ENCODE measurements around the gene IFI6.

Gene IFI6, protein sequence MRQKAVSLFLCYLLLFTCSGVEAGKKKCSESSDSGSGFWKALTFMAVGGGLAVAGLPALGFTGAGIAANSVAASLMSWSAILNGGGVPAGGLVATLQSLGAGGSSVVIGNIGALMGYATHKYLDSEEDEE

DNA sequence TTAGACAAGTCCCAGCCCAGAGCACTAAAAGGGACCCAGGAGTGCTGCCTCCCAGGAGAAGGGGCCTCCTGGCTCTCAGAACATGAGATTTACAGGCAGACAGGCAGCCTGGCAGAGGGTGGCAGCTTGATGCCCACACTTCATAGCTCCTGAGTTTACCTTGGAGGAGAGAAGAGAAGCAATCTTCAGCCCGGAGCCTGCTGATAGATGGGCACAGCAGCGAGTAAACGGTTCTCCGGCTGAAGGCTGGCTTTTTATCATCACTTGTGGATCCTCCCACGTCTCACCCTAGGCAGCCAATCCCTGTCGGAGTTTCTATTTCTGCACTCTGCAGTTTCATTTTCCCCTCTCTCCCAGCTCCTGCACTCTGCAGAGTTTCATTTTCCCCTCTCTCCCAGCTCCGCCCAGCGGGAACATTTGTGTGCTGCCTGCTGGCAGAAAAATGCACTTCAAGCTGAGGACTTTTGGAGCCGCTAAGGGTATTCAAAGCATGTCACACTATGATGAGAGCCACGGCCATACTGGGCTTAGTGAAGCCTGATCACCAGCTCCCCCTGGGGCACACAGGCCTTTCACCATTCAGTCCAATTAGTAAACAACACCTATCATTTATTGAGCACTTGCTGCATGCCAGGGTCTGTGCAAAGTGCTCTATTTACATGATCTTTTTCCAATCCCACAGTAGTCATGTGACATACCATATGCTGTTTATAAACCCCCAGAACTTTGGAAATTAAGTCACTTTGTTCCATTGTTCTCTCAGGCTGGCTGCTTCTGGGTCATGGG is at the start of gene IFI6:
TSS of gene IFI6 (minus strand) at position 229 of the 786 bp plus-strand sequence. CDS start 2,878 bp downstream, outside the sequence.
- TF ChIP-seq ZNF274 (IDR thresholded peaks at IDR 0.05; ENCODE audit: low read depth, low read length) (no peak), SUZ12 (IDR thresholded peaks at IDR 0.05; ENCODE audit: extremely low read depth, insufficient read depth, insufficient read length) (no peak), YY1 (IDR thresholded peaks at IDR 0.05; ENCODE audit: insufficient read depth, insufficient read length) (peak; percentile 29)
- no peak for DNase-seq (ENCODE audit: low read depth, low spot score)
- Histone ChIP-seq H3K9ac (ENCODE audit: insufficient read length, low read depth) (peak within 1 kb of the TSS; percentile 69), H3K27me3 (ENCODE audit: insufficient read depth, insufficient read length) (peaks cover 9% of the 10 kb centered on the region), H3K4me1 (ENCODE audit: insufficient read depth, insufficient read length) (peaks cover 9% of the 10 kb centered on the region), H3K36me3 (ENCODE audit: insufficient read depth, insufficient read length, low read length) (no peaks in the 10 kb centered on the region), H3K9me3 (ENCODE audit: insufficient read depth, low read length) (no peaks in the 10 kb centered on the region), H3K4me3 (ENCODE audit: insufficient read length, low read depth) (peak within 1 kb of the TSS; percentile 25)

DNA sequence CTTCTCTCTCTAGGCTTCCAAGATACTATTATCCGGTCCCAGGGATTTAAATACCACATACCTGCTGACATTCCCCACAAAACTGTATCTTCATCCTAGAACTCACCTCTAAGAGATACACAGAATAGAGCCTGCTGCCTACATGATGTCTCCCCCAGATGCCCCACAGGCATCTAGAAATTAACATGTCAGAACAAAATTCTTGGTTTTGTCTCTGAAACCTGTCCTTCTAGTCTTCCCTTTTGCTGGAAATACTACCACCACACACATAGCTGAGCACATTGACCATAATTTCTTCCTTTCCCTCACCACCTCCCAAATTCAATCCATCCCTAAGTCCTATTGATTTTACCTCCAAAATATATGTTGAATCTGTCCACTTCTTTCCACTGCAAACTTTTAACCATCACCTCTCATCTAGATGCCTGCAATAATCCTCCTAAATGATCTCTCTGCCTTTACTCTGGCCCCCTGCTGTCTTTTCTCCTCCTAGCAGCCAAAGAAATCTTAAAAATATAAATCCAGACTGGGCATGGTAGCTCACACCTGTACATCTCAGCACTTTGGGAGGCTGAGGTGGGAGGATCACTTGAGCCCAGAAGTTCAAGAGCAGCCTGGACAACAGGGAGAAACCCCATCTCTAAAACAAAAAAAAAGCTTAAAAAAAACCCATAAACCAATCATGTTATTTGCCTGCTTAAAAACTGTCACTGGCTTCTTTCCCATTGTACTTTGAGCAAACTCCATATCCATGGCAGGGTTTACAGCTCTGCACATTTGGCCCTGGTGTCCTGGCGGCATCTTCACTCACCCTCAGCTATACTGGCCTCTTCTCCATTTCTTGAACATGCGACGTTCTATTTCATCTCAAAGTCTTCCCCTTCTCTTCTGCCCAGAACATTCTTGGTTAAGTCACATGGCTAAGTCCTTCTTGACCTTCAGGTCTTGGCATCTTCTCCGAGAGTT is 47.6 kb upstream of the IFI6 start:
- no peaks in the 10 kb centered on the region for H3K27me3 ChIP-seq (ENCODE audit: insufficient read depth, insufficient read length)
- DNase-seq (ENCODE audit: low read depth, low spot score) = no peak
- H3K4me1 ChIP-seq (ENCODE audit: insufficient read depth, insufficient read length) = no peaks in the 10 kb centered on the region
- H3K36me3 ChIP-seq (ENCODE audit: insufficient read depth, insufficient read length, low read length) = no peaks in the 10 kb centered on the region
- TF ChIP-seq ZNF274 (IDR thresholded peaks at IDR 0.05; ENCODE audit: low read depth, low read length) (no peak), YY1 (IDR thresholded peaks at IDR 0.05; ENCODE audit: insufficient read depth, insufficient read length) (no peak), SUZ12 (IDR thresholded peaks at IDR 0.05; ENCODE audit: extremely low read depth, insufficient read depth, insufficient read length) (no peak)
- H3K4me3 ChIP-seq (ENCODE audit: insufficient read length, low read depth) = no peak overlapping the region
- H3K9ac ChIP-seq (ENCODE audit: insufficient read length, low read depth) = no peak overlapping the region
- peaks cover 14% of the 10 kb centered on the region; the same call in 1 of the 2 replicates for H3K9me3 ChIP-seq (ENCODE audit: insufficient read depth, low read length)

DNA sequence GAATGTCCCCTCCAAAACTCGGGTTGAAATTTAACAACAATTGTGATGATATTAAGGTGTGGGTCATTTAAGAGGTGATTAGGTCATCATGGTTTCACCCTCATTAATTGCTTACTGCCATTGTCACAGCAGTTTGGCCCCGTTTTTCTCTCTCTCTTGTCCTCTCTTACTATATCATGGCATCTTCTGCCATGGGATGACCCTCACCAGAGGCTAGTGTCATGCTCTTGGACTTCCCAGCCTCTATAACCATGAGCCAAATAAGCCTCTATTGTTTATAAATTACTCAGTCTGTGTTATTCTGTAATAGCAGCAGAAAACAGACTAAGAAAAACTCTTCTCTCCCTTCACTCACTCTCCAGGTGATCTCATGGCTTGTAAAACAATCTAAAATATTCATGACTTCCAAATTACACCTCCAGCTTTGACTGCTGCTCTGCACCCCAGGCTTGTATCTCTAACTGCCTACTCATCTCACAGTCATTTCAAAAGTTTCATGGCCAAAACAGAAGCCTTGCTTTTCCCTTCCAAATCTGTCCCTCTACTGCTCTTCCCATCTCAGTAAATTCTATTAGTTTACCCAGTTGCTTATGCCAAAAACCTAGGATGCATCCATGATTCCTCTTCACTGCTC is 44.4 kb upstream of the IFI6 start:
- Histone ChIP-seq H3K9me3 (ENCODE audit: insufficient read depth, low read length) (peaks cover 14% of the 10 kb centered on the region; the same call in 1 of the 2 replicates), H3K4me3 (ENCODE audit: insufficient read length, low read depth) (no peak overlapping the region), H3K36me3 (ENCODE audit: insufficient read depth, insufficient read length, low read length) (no peaks in the 10 kb centered on the region), H3K27me3 (ENCODE audit: insufficient read depth, insufficient read length) (no peaks in the 10 kb centered on the region), H3K4me1 (ENCODE audit: insufficient read depth, insufficient read length) (no peaks in the 10 kb centered on the region), H3K9ac (ENCODE audit: insufficient read length, low read depth) (no peak overlapping the region)
- TF ChIP-seq SUZ12 (IDR thresholded peaks at IDR 0.05; ENCODE audit: extremely low read depth, insufficient read depth, insufficient read length) = no peak
- no peak for DNase-seq (ENCODE audit: low read depth, low spot score)

DNA sequence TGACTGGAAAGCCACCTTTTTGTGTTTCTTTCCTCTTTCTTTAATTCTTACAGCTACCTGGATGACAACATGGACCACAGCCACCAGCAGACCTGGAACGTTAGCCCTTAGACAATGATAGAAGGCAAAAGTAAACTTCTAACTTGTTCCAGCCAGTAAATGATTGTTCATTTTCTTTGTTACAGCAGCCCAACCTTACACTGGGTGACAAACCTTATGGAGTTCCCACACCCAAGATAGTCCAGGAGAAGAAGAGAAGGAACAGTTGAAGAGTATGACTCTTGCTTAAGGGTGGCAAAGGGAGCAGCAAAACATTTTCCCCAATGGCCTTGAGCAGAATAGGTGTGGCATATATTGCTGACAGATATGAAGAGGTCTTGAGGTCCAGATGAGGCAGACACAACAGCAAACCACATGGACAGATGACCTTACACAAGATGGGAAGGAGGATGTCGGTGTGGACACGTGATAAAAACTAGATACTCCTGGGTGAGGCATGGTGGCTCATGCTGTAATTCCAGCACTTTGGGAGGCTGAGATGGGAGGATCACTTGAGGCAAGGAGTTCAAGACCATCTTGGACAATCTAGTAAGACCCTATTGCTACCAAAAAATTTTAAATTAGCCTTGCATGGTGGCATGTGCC is 42.0 kb upstream of the IFI6 start:
- Histone ChIP-seq H3K27me3 (ENCODE audit: insufficient read depth, insufficient read length) (no peaks in the 10 kb centered on the region), H3K9ac (ENCODE audit: insufficient read length, low read depth) (no peak overlapping the region), H3K36me3 (ENCODE audit: insufficient read depth, insufficient read length, low read length) (no peaks in the 10 kb centered on the region), H3K4me3 (ENCODE audit: insufficient read length, low read depth) (no peak overlapping the region), H3K9me3 (ENCODE audit: insufficient read depth, low read length) (peaks cover 14% of the 10 kb centered on the region; the same call in 1 of the 2 replicates), H3K4me1 (ENCODE audit: insufficient read depth, insufficient read length) (no peaks in the 10 kb centered on the region)
- TF ChIP-seq ZNF274 (IDR thresholded peaks at IDR 0.05; ENCODE audit: low read depth, low read length) (no peak), YY1 (IDR thresholded peaks at IDR 0.05; ENCODE audit: insufficient read depth, insufficient read length) (no peak), SUZ12 (IDR thresholded peaks at IDR 0.05; ENCODE audit: extremely low read depth, insufficient read depth, insufficient read length) (no peak)
- no peak for DNase-seq (ENCODE audit: low read depth, low spot score)

DNA sequence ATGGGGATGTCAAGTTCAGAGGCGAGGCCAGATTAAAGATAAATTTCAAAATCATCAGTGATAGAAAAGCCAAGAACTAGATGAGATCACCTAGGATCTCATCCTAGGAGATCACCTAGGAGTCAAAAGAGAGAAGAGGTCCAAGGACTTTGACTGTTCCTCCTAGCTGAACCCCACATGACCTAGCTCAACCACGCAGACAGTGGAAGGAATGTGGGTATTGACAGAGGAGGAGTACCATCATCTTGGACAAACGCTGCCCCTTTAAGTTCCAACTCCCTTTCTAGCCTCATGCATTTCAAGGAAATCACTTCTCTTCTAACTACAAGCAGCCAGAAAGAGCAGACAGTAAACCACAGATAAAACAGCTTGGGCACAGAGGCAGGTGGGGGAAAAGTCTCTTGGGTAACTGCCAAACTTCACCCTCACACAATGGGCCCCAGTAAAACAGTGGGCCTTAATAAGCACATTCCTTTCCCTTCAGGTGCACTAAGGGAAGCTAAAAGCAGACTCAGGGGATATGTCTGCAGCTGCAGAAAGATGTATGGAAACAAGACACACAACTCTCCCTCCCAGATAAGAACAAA is 41.2 kb upstream of the IFI6 start:
- Histone ChIP-seq H3K27me3 (ENCODE audit: insufficient read depth, insufficient read length) (no peaks in the 10 kb centered on the region), H3K9me3 (ENCODE audit: insufficient read depth, low read length) (peaks cover 14% of the 10 kb centered on the region; the same call in 1 of the 2 replicates), H3K4me1 (ENCODE audit: insufficient read depth, insufficient read length) (no peaks in the 10 kb centered on the region), H3K36me3 (ENCODE audit: insufficient read depth, insufficient read length, low read length) (no peaks in the 10 kb centered on the region), H3K4me3 (ENCODE audit: insufficient read length, low read depth) (no peak overlapping the region), H3K9ac (ENCODE audit: insufficient read length, low read depth) (no peak overlapping the region)
- DNase-seq (ENCODE audit: low read depth, low spot score) = no peak
- TF ChIP-seq SUZ12 (IDR thresholded peaks at IDR 0.05; ENCODE audit: extremely low read depth, insufficient read depth, insufficient read length) (no peak), ZNF274 (IDR thresholded peaks at IDR 0.05; ENCODE audit: low read depth, low read length) (no peak), YY1 (IDR thresholded peaks at IDR 0.05; ENCODE audit: insufficient read depth, insufficient read length) (no peak)

DNA sequence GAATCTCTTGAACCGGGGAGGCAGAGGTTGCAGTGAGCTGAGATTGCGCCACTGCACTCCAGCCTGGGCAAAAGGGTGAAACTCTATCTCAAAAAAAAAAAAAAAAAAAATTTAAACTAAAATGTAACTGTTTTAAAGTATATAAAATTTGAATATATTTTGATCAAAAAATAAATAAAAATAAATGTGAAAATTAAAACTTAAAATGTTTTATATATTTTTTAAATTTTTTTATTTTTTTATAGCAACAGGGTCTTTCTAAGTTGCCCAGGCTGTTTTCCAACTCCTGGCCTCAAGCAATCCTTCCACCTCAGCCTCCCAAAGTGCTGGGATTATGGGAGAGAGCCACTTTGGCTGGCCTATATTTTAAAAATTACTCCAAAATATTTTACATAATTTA is 38.6 kb upstream of the IFI6 start:
- DNase-seq (ENCODE audit: low read depth, low spot score) = no peak
- Histone ChIP-seq H3K36me3 (ENCODE audit: insufficient read depth, insufficient read length, low read length) (no peaks in the 10 kb centered on the region), H3K27me3 (ENCODE audit: insufficient read depth, insufficient read length) (no peaks in the 10 kb centered on the region), H3K4me3 (ENCODE audit: insufficient read length, low read depth) (no peak overlapping the region), H3K9ac (ENCODE audit: insufficient read length, low read depth) (no peak overlapping the region), H3K4me1 (ENCODE audit: insufficient read depth, insufficient read length) (no peaks in the 10 kb centered on the region), H3K9me3 (ENCODE audit: insufficient read depth, low read length) (0 out of 2 replicates have a peak, but pooled peaks cover under 1% of the 10 kb centered on the region)
- TF ChIP-seq YY1 (IDR thresholded peaks at IDR 0.05; ENCODE audit: insufficient read depth, insufficient read length) (no peak), ZNF274 (IDR thresholded peaks at IDR 0.05; ENCODE audit: low read depth, low read length) (no peak), SUZ12 (IDR thresholded peaks at IDR 0.05; ENCODE audit: extremely low read depth, insufficient read depth, insufficient read length) (no peak)

All from NT2/D1 (cell line).